K562 (cell line): ENCODE measurements around the gene STARD8. TPM values are rescaled to one million over a fixed set of nuclear protein-coding genes. Genes with fewer than 3 reads are reported as not detected.

ENCODE experiments used
- ATF7 ChIP-seq: fragments of 450-650 bp; IDR thresholded peaks from 2 replicates; pipeline ENCODE4 v1.7.1; 2014; ENCODE audit warnings: mild to moderate bottlenecking, moderate library complexity
- E4F1 ChIP-seq: fragments of 250-450 bp; sonication (Bioruptor Pico); IDR thresholded peaks from 2 replicates; pipeline ENCODE4 v1.5.0; 2021; ENCODE audit warnings: mild to moderate bottlenecking, borderline replicate concordance
- ETV5 ChIP-seq: sonication (generic); formaldehyde crosslinking; IDR thresholded peaks from 2 replicates; pipeline ENCODE4 v1.4.0; 2020; ENCODE audit warnings: low read depth, mild to moderate bottlenecking, missing genetic modification reagents
- HDGF ChIP-seq: fragments of 450-650 bp; IDR thresholded peaks from 2 replicates; pipeline ENCODE4 v1.6.1; 2016
- KLF6 ChIP-seq: fragments of 250-450 bp; sonication (Bioruptor Pico); IDR thresholded peaks from 2 replicates; pipeline ENCODE4 v1.4.0; 2020; ENCODE audit warnings: mild to moderate bottlenecking, moderate library complexity, borderline replicate concordance
- MAFK ChIP-seq: IDR thresholded peaks from 2 replicates; pipeline ENCODE4 v1.6.1; 2011; ENCODE audit warnings: low read length, improper control_type of control experiment
- RFX1 ChIP-seq: fragments of 450-650 bp; IDR thresholded peaks from 2 replicates; pipeline ENCODE4 v1.6.1; 2016; ENCODE audit warnings: mild to moderate bottlenecking, moderate library complexity
- SRSF7 ChIP-seq: fragments of 200-400 bp; formaldehyde crosslinking; optimal IDR thresholded peaks from 2 replicates; pipeline ENCODE3; 2017; ENCODE audit warnings: mild to moderate bottlenecking, low read depth, low read length
- ZNF518B ChIP-seq: fragments of 250-450 bp; sonication (Bioruptor Pico); IDR thresholded peaks from 2 replicates; pipeline ENCODE4 v1.5.0; 2021; ENCODE audit warnings: mild to moderate bottlenecking, moderate library complexity
- polyA plus RNA-seq, 8 experiments: library from polyadenylated mRNA; depleted of rRNA in 4 of 8; stranded (reverse) in 5 of 8; unstranded in 3 of 8; fragments of >200 nt; fragmentation: Nextera tagmentation in 2 of 8; fragmentation: Illumina TruSeq in 1 of 8; extraction: Ambion mirVana in 2 of 8; extraction: Trizol in 1 of 8; gene quantifications; 2 replicates each; pipeline versions ENCODE4 v1.2.1 to v1.2.3, GENCODE V29; 2011 to 2014; ENCODE audit warnings: inconsistent platforms in 1 of 8, missing spikeins in 1 of 8
- total RNA-seq, 7 experiments: library from RNA; depleted of rRNA in 6 of 7; stranded (reverse); fragments of >200 nt in 6 of 7; fragmentation: Illumina TruSeq in 2 of 7; extraction: Trizol in 2 of 7; gene quantifications; 2 replicates each; pipeline versions ENCODE4 v1.2.1 to v1.2.3, GENCODE V29; 2011 to 2021; ENCODE audit warnings: low replicate concordance in 1 of 7
- TF ChIP-seq, protein P1 (sequence below): sonication (generic); formaldehyde crosslinking; IDR thresholded peaks from 2 replicates; pipeline ENCODE4 v1.5.0; 2020; ENCODE audit warnings: missing genetic modification reagents

STARD8 gene
- total and polyA plus RNA-seq, 9 of the 15 experiments (the other 6 are each of a cell fraction or from before 2014, with no cell fraction given) = 1.6 to 35.0 (median 15.9) TPM

GRCh38 chrX:68757731-68758130, 110.3 kb downstream of the STARD8 start (continued):
- TF ChIP-seq E4F1 (CRISPR knock-in tag) (no peak), MAFK (no peak), ZNF518B (CRISPR knock-in tag) (no peak), HDGF (no peak), SRSF7 (no peak), KLF6 (no peak), RFX1 (no peak), ETV5 (no peak), ATF7 (no peak)
- TF ChIP-seq, protein P1, sequence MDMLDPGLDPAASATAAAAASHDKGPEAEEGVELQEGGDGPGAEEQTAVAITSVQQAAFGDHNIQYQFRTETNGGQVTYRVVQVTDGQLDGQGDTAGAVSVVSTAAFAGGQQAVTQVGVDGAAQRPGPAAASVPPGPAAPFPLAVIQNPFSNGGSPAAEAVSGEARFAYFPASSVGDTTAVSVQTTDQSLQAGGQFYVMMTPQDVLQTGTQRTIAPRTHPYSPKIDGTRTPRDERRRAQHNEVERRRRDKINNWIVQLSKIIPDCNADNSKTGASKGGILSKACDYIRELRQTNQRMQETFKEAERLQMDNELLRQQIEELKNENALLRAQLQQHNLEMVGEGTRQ = no peak
